NCI-H1930 (cell line): ENCODE data around the gene CHAC2.
"Not testable (repeated sequence)": the region's sequence is repeated elsewhere in the genome, so short reads cannot be mapped to it uniquely, and the experiment has no call there.

Source experiments
- DNase-seq, 2 experiments: peaks; one replicate each; lab custom pipeline; 2025; lab: John Stamatoyannopoulos, UW

The CHAC2 gene

GRCh38 chr2:53767405-53768241 is at the start of gene CHAC2:
CHAC2 (plus strand) TSS chr2:53767804; CDS start chr2:53767887, 83 bp downstream.
- DNase-seq: peak; percentile 73 to 75

GRCh38 chr2:53720944-53721343 is 46.7 kb upstream of the CHAC2 start:
- not testable (repeated sequence) for DNase-seq

GRCh38 chr2:53724536-53724935 is 43.1 kb upstream of the CHAC2 start:
- DNase-seq: no peak

DNA sequence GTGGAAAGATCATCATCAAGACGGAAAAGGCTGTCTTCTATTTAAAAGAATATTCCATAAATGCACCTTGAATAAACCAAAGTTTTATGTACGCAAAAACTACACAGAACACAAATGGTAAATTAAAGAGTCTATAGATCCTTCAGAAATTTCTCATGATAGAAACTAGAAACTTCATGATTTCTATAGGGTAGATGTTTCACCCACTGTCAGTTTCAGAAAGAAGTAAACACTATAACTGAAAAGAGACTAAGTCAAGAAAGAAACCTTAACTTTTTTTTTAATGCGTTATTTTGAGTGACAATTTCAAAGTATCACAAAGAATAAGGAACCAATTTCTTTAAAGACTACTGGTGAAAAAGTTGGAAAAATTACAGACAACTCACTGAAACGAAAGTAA is 41.9 kb upstream of the CHAC2 start:
- DNase-seq: no peak

GRCh38 chr2:53727921-53728320 is 39.7 kb upstream of the CHAC2 start:
- no peak for DNase-seq

DNA sequence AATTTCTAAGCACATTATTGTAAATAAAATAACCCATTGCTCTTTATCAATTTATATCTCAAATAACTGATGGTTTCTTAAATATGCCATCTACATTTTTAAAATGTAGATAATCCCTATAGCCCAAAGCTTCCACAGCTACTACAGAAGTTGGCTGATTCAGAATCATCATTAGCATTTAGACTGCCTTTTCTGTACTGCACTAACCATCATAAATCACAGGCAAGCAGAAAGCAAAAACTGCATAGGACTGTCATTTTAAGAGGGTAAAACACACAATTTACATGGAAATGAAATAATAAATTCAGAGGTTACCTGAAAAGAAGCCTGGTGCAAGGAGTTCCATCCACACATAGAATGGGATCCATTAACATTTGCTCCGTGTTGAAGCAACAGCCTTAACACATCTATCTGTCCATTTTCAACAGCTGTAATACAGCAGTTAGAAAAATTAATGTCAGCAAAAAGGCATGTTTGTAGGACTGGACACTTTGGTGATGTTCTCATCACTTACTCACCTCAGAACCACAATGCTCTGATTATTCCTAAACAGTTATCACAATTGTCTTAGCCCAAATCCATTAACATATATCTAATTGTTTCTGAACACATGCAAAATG is 38.4 kb upstream of the CHAC2 start:
- no peak for DNase-seq

GRCh38 chr2:53737091-53737490 is 30.5 kb upstream of the CHAC2 start:
- DNase-seq: no peak

DNA sequence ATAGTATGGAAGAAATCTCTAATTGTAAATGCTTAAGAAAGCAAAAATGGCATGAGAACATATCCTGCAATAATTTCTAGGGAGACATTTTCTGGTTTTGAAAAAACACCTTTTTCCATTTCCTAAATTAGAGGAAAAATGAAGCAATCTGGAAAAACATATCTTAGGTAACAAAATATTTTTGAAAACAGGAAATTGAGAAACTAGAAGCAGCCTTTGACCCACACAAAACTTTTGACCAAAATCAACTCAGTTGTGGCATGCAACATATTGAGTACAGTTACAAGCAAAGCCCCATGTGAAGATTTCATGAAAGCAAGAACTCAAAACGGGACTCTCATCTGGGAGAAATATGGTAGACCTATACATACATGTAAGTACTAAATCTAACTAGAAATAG is 28.6 kb upstream of the CHAC2 start:
- no peak for DNase-seq

DNA sequence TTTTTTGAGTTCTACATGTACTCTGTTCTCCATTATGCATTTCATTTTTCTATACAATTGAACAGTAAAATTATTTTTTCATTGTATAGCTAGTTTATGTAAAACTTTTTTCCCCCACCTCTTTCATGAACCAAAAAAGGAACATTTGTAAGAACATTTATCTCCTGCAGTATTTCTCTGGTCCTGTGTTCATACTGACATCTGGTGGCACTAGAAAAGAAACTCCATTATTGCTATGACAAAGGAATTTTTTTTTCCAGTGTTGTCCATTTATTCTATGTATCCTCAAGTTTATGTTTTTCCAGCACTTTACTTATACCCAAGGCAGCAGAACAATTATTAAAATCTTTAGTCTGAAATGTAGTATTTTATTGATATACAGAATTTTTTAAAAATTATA is 27.4 kb upstream of the CHAC2 start:
- DNase-seq: no peak

DNA sequence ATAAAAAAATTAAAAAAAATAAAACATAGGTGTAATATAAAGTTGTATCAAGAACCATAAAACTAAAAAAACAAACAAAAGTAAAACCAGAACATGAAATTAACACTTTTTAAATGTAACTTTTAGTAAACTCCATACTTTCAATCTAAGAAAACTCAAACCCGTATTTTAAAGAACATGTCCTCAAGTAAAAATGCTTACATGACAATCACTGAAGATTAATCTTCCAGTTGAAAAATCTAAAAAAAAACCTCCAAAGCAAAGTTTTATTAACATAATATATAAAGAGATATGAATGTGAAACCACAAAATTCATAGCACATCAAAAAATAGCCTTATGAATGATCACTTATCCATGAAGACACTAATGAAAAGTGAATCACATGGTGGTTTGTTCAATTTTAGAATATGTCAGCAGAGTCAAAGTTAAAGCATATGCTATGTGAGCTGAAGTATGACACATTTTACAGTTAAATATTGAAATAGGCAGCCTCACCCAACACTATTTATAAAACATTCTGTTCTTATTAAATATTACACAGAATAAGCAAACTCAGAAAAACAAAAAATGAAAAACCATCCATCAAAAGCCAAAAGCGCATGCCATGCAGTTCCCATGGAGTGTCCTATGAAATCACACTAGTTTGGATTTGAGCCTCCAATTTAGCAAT is 23.1 kb upstream of the CHAC2 start:
- no peak for DNase-seq

GRCh38 chr2:53750041-53750768 is 17.4 kb upstream of the CHAC2 start:
- DNase-seq: no peak

GRCh38 chr2:53751728-53752127 is 15.9 kb upstream of the CHAC2 start:
- DNase-seq: no peak

DNA sequence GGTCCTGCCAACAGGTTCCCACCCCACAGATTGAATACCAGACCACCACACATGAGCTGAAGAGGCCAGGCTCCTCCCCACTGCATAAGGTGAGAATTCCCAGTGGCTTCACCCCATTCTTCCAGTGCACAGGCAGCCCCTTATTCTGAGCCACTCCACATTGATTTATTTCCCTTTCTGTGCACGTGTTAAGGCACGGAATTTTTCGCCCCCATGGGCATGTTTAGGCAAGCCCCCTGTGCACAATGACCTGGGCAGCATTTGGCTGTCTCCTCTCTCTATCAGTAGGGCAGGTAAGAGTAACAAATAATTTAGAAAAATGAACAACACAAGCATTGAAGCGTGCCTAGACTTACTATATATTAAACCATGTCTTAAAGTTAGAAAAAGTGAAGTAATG is 15.2 kb upstream of the CHAC2 start:
- DNase-seq: no peak

- no peak for DNase-seq
Measured at GRCh38 chr2:53753041-53753440, 14.6 kb upstream of the CHAC2 start.

GRCh38 chr2:53755121-53755520 is 12.5 kb upstream of the CHAC2 start:
- DNase-seq: no peak

GRCh38 chr2:53756644-53757043 is 11.0 kb upstream of the CHAC2 start:
- no peak for DNase-seq

GRCh38 chr2:53757206-53757605 is 10.4 kb upstream of the CHAC2 start:
- DNase-seq: not testable (repeated sequence)

- DNase-seq: no peak
Measured at GRCh38 chr2:53765767-53766166, 1.8 kb upstream of the CHAC2 start.

DNA sequence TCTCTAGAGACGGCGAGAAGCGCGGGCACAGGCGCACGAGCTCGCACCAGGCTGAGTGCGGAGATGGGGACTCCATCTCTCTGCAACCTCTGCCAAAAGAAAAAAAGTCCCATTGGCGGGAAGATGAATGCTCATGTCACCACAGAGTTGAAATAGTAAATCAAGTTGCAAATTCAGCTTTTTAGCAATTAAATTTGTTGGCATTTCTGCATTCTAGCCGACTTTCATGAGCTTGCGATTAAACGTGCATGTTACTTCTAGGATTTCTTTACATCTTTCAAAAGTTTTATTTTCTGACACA is 588 bp downstream of the CHAC2 start:
- no peak for DNase-seq

DNA sequence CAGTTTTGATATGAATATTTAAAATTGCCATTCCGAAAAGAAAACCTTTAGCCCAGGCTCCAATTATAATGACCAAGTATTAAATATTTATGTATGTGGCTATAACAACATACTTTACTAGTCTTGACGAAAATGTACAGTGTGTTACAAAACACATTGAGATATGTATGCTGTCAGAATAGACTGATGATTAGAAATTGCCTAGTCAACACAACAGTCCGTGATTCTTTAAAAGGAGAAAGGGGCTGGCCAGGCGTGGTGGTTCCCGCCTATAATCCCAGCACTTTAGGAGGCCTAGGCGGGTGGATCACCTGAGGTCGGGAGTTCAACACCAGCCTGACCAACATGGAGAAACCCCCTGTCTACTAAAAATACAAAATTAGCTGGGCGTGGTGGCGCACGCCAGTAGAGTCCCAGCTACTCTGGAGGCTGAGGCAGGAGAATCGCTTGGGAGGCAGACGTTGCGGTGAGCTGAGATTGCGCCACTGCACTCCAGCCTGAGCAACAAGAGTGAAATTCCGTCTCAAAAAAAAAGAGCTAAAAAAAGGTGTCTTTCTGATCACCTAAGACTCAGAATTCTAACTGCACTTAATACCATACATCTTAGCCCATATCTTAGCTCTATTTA is 1.8 kb downstream of the CHAC2 start:
- DNase-seq: no peak

DNA sequence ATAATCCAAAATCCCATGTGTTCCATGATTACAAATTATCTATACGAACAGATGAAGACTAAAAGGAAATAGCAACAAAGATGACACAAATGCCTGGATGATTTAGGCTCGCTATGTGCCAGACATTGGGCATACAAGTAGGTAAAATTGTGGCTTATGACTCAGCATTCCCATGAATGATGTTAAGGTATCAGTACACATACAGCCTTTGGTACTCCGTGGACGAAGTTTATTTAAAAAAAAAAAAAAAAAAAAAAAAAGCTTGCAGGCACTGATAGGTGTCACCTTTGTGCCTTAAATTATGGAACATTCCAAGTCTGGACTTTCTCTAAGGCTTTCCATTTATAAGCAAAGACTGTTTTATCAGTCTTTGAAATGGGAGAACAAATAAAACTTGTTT is 2.7 kb downstream of the CHAC2 start:
- no peak for DNase-seq

DNA sequence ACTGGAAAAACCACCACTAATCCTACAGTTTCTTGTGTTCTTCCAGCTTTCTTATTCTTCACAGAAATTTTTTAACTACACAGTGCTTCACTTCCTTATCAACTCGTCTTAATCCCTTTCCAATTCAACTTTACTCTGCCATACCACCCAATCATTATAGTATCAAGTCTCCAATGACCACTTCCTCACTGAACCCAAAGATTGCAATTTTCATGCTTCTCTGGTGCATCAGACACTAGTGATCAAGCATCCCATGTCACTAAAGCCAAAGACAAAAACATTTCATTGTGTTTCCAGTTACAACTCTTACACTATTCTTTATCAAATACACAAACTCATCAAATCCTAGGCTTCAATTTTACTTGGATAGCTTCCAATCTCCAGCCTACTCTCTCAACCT is 9.5 kb downstream of the CHAC2 start:
- DNase-seq: no peak
